ENCODE data around the gene CCNL2. TPM values are rescaled to one million over a fixed set of nuclear protein-coding genes. Genes with fewer than 3 reads are reported as not detected.
A peak's percentile ranks its signal among the peaks of the same experiment; 100 is the strongest.

The CCNL2 gene
- total RNA-seq, 1 donor from 2014 or later, result 134 TPM

GRCh38 chr1:1361233-1361981 is 37.7 kb downstream of the CCNL2 start:
- no peak overlapping the region for H3K4me3 ChIP-seq (ENCODE audit: low read depth, low read length)
- TF ChIP-seq CTCF (IDR thresholded peaks at IDR 0.05; ENCODE audit: insufficient read depth, low read length, poor library complexity, severe bottlenecking), result no peak

DNA sequence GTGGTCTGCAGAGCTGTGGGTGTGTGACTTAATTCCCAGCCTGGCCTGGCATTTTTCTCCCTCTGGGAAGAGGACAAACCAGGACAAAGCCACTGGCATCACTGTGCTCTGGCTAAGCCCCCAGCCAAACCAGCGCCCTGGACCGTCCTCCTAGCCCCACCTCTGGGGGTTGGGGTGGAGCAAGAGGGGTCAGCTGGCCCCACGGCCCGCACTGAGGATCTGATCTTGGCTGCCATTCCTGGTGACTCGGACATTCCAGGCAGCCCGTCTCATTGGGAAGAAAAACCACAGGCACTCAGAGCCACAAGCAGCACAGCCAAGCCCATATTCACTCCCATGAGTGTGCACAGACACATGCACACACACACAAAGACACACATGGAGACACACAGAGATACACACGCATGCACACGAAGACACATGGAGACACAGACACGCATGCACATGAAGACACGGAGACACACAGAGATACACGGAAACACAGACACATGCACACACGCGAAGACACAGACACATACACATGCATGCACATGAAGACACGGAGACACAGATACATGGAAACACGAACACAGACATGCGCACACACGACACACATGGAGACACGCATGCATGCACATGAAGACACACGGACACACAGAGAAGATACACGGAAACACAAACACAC is 38.5 kb downstream of the CCNL2 start:
- Histone ChIP-seq H3K4me3 (ENCODE audit: low read depth, low read length) (no peak overlapping the region), H3K36me3 (ENCODE audit: control insufficient read depth, insufficient read depth, low read length) (no peaks in the 10 kb centered on the region), H3K27me3 (ENCODE audit: control insufficient read depth, insufficient read depth, low read length) (no peaks in the 10 kb centered on the region)
- no peak for TF ChIP-seq CTCF (IDR thresholded peaks at IDR 0.05; ENCODE audit: insufficient read depth, low read length, poor library complexity, severe bottlenecking)
- peak; percentile 82 for DNase-seq (ENCODE audit: low read depth)

More at GRCh38 chr1:1361233-1361981, 37.7 kb downstream of the CCNL2 start:
- no peaks in the 10 kb centered on the region for H3K27me3 ChIP-seq (ENCODE audit: control insufficient read depth, insufficient read depth, low read length)
- DNase-seq (ENCODE audit: low read depth), result no peak
- no peaks in the 10 kb centered on the region for H3K36me3 ChIP-seq (ENCODE audit: control insufficient read depth, insufficient read depth, low read length)

GRCh38 chr1:1359664-1360468 is 39.3 kb downstream of the CCNL2 start:
- TF ChIP-seq CTCF (IDR thresholded peaks at IDR 0.05; ENCODE audit: insufficient read depth, low read length, poor library complexity, severe bottlenecking), result no peak
- peaks cover under 1% of the 10 kb centered on the region for H3K27me3 ChIP-seq (ENCODE audit: control insufficient read depth, insufficient read depth, low read length)
- H3K4me3 ChIP-seq (ENCODE audit: low read depth, low read length), result no peak overlapping the region
- no peaks in the 10 kb centered on the region for H3K36me3 ChIP-seq (ENCODE audit: control insufficient read depth, insufficient read depth, low read length)
- no peak for DNase-seq (ENCODE audit: low read depth)

DNA sequence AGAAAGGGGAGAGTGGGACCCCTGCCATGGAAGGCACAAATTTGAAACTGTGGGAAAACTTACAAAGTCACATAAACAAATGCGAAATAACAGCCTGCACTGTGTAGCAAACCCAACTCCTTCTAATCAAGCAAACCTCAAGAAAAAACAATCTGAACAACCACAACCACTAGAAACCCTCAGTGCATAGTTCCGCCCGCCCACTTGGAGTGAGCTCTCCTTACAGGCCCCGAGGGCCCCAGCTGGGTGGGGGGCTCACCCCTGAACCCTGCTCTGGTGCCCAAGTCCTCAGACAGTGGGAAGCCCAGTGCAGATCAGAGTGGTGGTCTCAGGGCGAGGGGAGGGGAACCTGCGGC is 39.8 kb downstream of the CCNL2 start:
- TF ChIP-seq CTCF (IDR thresholded peaks at IDR 0.05; ENCODE audit: insufficient read depth, low read length, poor library complexity, severe bottlenecking), result no peak
- DNase-seq (ENCODE audit: low read depth), result no peak
- Histone ChIP-seq H3K36me3 (ENCODE audit: control insufficient read depth, insufficient read depth, low read length) (peaks cover 1% of the 10 kb centered on the region), H3K27me3 (ENCODE audit: control insufficient read depth, insufficient read depth, low read length) (peaks cover 7% of the 10 kb centered on the region), H3K4me3 (ENCODE audit: low read depth, low read length) (no peak overlapping the region)

GRCh38 chr1:1358433-1359271 is 40.5 kb downstream of the CCNL2 start, which contains the start of gene MXRA8:
TSS of gene MXRA8 (minus strand) at chr1:1358555. CDS start at chr1:1358504, 51 bp downstream.
- DNase-seq (ENCODE audit: low read depth), result no peak
- Histone ChIP-seq H3K27me3 (ENCODE audit: control insufficient read depth, insufficient read depth, low read length) (peaks cover 13% of the 10 kb centered on the region), H3K36me3 (ENCODE audit: control insufficient read depth, insufficient read depth, low read length) (peaks cover 1% of the 10 kb centered on the region), H3K4me3 (ENCODE audit: low read depth, low read length) (peak within 1 kb of the TSS; percentile 44)
- no peak for TF ChIP-seq CTCF (IDR thresholded peaks at IDR 0.05; ENCODE audit: insufficient read depth, low read length, poor library complexity, severe bottlenecking)
